HG03159 (cell line): ENCODE measurements around the gene DRC3.
A peak's percentile ranks its signal among the peaks of the same experiment; 100 is the strongest.

Experiments
- ATAC-seq: cut with Tn5 transposase; IDR thresholded peaks from one replicate; pipeline ENCODE4 v1.9.1; 2021; ENCODE audit warnings: mild to moderate bottlenecking, moderate library complexity; ENCODE audit not compliant: unreplicated experiment

DRC3 gene

GRCh38 chr17:18018411-18018921 lies 45.8 kb downstream of the DRC3 start:
- no peak for ATAC-seq

- no peak for ATAC-seq
Observed at GRCh38 chr17:18019838-18020154, 47.1 kb downstream of the DRC3 start.

GRCh38 chr17:18020971-18021370 lies 48.3 kb downstream of the DRC3 start:
- no peak for ATAC-seq

GRCh38 chr17:18021372-18021771 lies 48.7 kb downstream of the DRC3 start:
- ATAC-seq = no peak

- ATAC-seq = no peak
Observed at GRCh38 chr17:18025241-18025944, 52.7 kb downstream of the DRC3 start.

GRCh38 chr17:18025945-18026776 lies 53.5 kb downstream of the DRC3 start:
- no peak for ATAC-seq

GRCh38 chr17:18027280-18027679 lies 54.6 kb downstream of the DRC3 start:
- no peak for ATAC-seq

- ATAC-seq = no peak
Observed at GRCh38 chr17:18028114-18028951, 55.7 kb downstream of the DRC3 start.

GRCh38 chr17:18028952-18029540 lies 56.4 kb downstream of the DRC3 start:
- no peak for ATAC-seq

GRCh38 chr17:18031955-18032354 lies 59.3 kb downstream of the DRC3 start:
- no peak for ATAC-seq

GRCh38 chr17:18033442-18034099 lies 60.9 kb downstream of the DRC3 start:
- peak; percentile 65 for ATAC-seq

- ATAC-seq = no peak
Observed at GRCh38 chr17:18035704-18036103, 63.0 kb downstream of the DRC3 start.

GRCh38 chr17:18037486-18037885 lies 64.8 kb downstream of the DRC3 start:
- ATAC-seq = no peak

- peak; percentile 8 for ATAC-seq
Observed at GRCh38 chr17:18038149-18038850, 65.6 kb downstream of the DRC3 start.

GRCh38 chr17:18038861-18039534 lies 66.3 kb downstream of the DRC3 start, which contains the start of the genes ATPAF2 and GID4:
TSS of gene ATPAF2 (minus strand) at chr17:18039168. CDS start at chr17:18039013, 155 bp downstream.
TSS of gene GID4 (plus strand) at chr17:18039408. CDS start at chr17:18039465, 57 bp downstream.
- ATAC-seq = peak; percentile 88

- ATAC-seq = peak; percentile 21
Observed at GRCh38 chr17:18039535-18040260, 67.0 kb downstream of the DRC3 start.

- ATAC-seq = no peak
Observed at GRCh38 chr17:18040261-18040858, 67.7 kb downstream of the DRC3 start.

- ATAC-seq = no peak
Observed at GRCh38 chr17:18041776-18042175, 69.1 kb downstream of the DRC3 start.
